GM21515 (cell line): ENCODE results near the gene WSB1.

Source experiments
- ATAC-seq: cut with Tn5 transposase; IDR thresholded peaks from one replicate; pipeline ENCODE4 v1.9.1; 2021; ENCODE audit not compliant: unreplicated experiment

WSB1 gene

GRCh38 chr17:27333410-27333980 lies 39.6 kb downstream of the WSB1 start:
- no peak for ATAC-seq

- ATAC-seq: no peak
These were observed 42.3 kb downstream of the WSB1 start for GRCh38 chr17:27336184-27336583.

GRCh38 chr17:27338536-27338985 lies 44.6 kb downstream of the WSB1 start:
- ATAC-seq: peak; percentile 41

GRCh38 chr17:27339198-27339835 lies 45.4 kb downstream of the WSB1 start:
- ATAC-seq: peak; percentile 56

GRCh38 chr17:27339836-27340550 lies 46.1 kb downstream of the WSB1 start:
- no peak for ATAC-seq

DNA sequence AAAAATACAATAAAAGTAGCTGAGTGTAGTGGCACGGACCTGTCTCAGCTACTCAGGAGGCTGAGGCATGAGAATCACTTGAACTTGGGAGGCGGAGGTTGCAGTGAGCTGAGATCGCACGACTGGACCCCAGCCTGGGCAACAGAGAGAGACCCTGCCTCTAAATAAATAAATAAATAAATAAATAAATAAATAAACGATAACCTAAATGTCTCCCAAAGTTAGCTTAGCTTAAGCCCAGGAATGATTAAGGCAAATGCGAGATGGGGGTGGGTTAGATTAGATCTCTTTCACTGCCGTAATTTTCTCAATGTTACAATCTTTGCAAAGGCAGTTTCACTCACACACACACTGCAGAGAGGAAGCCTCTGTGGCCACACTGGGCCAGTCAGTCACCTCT lies 46.7 kb downstream of the WSB1 start:
- no peak for ATAC-seq

GRCh38 chr17:27341041-27341471 lies 47.1 kb downstream of the WSB1 start:
- no peak for ATAC-seq

DNA sequence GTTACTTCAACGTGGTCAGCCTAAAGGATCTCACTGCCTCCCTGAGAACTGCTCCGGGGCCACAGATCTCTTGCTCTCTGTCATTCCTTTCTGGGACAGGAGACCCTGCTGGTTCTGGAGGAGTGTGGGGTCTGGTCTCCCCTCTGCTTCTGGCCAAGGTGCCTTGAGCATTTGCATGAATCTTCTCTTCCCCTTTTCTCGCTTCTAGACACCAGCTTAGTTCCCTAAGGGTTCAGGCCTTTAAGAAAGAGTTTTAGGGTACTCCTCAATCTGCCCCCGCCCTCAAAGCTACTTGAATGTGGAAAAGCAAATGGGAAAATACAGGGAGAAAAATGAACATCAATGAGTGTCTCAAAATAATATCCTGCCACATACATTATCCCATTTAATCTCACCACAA lies 48.1 kb downstream of the WSB1 start:
- no peak for ATAC-seq

DNA sequence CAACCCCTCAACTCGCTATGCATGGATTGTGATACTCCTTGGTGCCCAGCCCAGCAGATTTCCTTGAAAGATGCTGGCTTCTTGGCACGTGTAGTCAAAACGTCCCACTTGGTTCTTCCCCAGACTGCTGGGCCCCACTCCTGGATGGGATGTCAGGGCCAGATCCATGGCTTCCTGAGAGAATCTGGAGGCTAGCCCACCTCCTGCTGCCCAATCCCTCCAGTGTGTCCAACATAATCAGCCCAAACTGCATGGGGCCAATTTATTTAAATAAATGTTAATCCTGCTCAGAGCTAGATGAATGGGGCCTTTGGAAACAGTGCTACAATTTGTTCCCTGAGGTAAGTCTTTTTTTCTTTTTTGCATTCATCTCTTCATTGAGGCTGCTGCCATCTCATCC lies 49.4 kb downstream of the WSB1 start:
- ATAC-seq: no peak

- no peak for ATAC-seq
These were observed 50.2 kb downstream of the WSB1 start for GRCh38 chr17:27343977-27344607.

- no peak for ATAC-seq
These were observed 51.4 kb downstream of the WSB1 start for GRCh38 chr17:27345141-27345904.

DNA sequence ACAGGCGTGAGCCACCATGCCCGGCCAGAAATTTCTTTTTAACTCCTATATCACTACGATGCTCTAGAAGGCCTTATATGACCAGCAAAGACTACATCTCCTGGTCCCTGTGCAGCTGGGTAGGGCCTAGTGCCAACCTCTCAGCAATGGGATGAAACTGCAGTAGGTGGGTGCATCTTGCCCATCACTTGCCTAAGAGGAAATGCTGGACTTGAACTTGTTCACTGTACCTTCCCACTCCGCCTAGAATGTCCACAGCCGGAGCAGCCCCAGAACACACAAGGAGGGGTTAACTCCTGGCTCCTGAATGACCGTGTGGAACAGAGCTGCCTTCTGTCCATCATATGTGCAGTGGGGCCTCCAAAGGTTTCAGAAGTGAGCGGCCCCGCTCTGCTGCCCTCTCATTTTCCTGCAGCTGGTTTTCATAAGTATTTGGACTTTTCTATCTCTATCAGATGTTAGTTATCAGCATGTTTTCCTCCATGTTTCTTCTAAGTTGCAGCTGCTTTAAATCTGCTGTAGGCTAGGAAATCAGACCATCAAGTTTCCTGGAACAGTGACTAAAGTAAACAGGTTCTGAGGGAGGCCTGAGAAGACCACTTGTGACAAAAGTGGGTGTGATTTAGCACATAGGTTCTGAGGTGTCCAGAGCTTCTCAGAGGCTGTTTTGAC lies 52.5 kb downstream of the WSB1 start:
- no peak for ATAC-seq

DNA sequence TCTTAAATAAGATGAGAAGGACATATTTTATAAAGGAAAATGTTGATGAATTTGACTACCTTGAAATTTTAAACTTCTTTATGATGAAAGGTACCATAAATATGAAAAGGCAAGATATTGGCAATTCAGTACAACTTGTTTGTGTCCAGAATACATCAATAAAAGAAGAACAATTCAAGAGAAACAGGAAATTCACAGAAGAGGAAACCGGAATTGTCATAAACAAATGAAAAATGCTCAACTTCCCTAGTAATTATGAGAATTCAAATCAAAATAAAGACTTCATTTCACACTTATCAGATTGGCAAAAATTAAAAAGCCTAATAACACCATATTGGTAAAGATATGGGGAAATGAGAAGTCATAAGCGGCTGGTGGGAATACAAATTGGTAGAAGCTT lies 54.3 kb downstream of the WSB1 start:
- ATAC-seq: no peak

DNA sequence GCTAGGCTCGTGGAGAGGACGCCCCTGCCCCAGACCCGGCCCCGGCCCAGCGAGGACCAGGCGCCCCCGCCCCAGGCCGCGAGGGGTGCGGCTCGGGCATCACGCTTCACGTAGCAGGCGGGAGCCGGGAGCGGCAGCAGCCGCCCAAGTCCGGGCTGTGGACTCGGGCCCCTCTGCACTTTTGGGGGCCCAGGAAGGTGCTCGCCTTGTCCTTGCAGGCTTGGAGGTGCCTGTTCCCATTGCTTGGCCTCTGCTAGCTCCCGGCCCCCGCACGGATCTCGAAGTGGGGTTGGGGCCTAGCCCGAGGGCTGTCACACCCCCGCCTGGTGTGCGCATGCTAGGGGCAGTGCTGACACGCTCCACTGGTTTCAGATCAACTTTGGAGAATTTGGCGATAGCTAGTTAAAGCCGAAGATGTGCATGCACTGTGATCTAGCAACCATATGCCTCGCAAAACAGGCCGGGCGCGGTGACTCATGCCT lies 55.7 kb downstream of the WSB1 start:
- ATAC-seq: no peak

DNA sequence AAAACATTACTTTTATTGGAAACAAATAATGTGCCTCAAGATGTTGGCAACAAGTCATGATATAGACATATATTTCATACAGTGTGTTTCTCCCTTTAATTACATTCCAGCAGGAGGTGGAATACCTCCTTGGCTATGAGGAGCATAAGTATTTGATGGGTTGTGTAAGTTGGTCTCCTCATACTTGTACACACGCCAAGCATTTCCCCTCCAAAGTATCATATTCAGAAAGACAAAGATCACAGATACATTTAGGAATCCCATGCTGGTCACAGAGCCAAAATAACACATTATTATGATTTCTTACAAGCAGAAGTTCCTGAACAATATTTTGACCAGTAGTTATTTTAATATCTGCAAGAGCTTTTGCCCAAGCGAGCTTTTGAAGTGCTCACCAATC lies 57.8 kb downstream of the WSB1 start:
- no peak for ATAC-seq

- ATAC-seq: no peak
These were observed 58.6 kb downstream of the WSB1 start for GRCh38 chr17:27352448-27353032.

- no peak for ATAC-seq
These were observed 59.1 kb downstream of the WSB1 start for GRCh38 chr17:27353033-27353460.

- peak; percentile 69 for ATAC-seq
These were observed 59.6 kb downstream of the WSB1 start for GRCh38 chr17:27353461-27354050.

GRCh38 chr17:27354051-27354490 lies 60.2 kb downstream of the WSB1 start:
- peak; percentile 1 for ATAC-seq
